ENCODE results near the gene LTF.

The LTF gene

DNA sequence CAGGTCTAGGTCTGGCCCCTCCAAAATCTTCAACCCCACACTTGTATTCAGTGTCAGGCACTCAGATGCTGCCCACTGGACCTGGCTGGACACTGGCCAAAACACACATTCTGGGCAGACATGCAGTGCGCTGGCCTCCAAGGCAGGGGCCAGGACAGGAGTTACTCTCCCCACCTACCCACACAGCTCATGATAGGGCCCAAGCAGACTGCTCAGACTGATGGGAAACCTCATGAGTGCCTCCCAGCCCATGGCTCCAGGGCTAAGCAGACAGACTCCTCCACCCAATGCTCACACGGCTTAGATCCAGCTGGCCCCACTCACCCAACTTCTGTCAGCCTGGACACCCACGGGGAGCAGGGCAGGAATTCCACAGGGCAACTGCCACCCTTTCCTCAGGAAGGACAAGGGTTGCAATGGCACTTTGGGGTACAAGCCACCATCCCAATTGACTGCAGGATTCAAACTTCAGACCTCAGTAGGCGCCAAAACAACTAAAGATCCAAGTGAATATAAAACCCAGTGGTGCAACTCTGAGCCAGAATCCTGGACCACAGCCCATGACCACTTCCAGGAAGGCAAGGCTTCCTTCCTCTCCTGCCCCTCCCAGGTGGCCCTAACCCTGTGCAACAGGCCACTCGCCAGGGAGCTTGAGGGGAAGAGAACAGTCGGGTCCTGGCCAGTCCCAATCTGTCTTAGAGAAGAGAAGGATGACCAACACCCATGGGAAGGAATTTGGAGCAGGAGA, 1.4 kb downstream of the LTF start:
- TF ChIP-seq, protein P1, sequence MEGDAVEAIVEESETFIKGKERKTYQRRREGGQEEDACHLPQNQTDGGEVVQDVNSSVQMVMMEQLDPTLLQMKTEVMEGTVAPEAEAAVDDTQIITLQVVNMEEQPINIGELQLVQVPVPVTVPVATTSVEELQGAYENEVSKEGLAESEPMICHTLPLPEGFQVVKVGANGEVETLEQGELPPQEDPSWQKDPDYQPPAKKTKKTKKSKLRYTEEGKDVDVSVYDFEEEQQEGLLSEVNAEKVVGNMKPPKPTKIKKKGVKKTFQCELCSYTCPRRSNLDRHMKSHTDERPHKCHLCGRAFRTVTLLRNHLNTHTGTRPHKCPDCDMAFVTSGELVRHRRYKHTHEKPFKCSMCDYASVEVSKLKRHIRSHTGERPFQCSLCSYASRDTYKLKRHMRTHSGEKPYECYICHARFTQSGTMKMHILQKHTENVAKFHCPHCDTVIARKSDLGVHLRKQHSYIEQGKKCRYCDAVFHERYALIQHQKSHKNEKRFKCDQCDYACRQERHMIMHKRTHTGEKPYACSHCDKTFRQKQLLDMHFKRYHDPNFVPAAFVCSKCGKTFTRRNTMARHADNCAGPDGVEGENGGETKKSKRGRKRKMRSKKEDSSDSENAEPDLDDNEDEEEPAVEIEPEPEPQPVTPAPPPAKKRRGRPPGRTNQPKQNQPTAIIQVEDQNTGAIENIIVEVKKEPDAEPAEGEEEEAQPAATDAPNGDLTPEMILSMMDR (IDR thresholded peaks at IDR 0.05; ENCODE audit: low read length, missing control alignments): no peak
- no peak overlapping the region for H3K4me3 ChIP-seq (replicated peaks; ENCODE audit: low read depth, low read length)
- no peak for DNase-seq (ENCODE audit: low read depth)

DNA sequence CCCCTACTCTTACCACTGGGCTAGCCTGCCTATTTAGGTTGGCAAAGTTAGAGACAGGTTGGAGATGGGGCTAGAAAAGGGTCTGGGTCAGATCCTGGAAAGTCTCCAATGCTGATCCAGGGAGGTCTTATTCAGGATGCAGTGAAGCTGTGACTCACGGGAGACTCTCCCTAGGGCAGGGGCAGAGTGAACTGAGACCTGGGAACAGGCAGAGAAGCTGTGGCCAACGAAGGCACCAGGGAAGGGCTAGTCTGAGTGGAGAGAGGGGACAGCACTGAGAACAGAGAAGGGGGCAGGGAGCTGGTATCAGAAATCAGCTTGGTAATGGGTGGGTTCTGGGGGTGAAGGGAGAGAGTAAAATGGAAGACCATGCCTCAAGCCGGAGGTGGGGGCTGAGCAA, 2.2 kb downstream of the LTF start:
- no peak overlapping the region for H3K4me3 ChIP-seq (replicated peaks; ENCODE audit: low read depth, low read length)
- TF ChIP-seq, protein P1 (IDR thresholded peaks at IDR 0.05; ENCODE audit: low read length, missing control alignments): no peak
- no peak for DNase-seq (ENCODE audit: low read depth)

DNA sequence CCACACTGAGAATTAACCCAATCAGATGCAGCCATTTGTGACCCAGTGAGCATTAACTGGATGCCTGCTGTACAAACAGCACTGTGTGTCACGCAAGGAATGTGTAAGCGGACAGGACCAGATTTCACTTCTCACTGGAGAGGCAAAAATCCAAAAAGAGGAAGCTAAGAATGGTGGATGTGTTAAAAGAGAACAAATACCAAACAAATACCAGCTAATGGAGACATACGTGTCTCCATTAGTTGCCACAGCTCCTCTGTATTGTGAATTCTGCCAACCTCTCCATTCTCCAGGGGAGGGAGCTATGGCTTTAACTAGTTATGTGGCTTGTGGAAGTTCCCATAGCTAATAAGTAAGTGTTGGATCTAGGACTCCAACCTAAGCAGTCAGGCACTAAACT, 2.6 kb downstream of the LTF start:
- TF ChIP-seq, protein P1 (IDR thresholded peaks at IDR 0.05; ENCODE audit: low read length, missing control alignments): peak; percentile 6
- DNase-seq (ENCODE audit: low read depth): peak; percentile 13
- no peak overlapping the region for H3K4me3 ChIP-seq (replicated peaks; ENCODE audit: low read depth, low read length)

DNA sequence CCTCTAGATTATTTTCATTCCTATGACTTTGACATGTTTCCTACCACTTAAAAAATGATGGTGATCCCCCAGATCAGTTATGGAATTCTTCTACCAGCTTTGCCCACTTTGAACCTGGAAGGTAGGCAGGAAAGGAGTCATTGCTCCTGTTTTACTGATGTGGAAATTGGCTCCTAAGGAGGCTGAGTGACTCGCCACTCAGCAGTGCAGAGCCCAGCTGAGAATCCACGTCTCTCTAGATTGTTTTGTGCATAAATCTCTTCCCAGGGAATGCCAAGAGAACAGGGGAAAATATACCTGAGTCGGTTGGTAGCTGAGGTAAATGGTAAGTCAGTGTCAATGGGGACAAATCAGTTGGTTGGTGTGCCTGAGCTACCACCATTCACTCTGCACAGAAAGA, 4.7 kb downstream of the LTF start:
- TF ChIP-seq, protein P1 (IDR thresholded peaks at IDR 0.05; ENCODE audit: low read length, missing control alignments): no peak
- H3K4me3 ChIP-seq (replicated peaks; ENCODE audit: low read depth, low read length): no peak overlapping the region
- no peak for DNase-seq (ENCODE audit: low read depth)

DNA sequence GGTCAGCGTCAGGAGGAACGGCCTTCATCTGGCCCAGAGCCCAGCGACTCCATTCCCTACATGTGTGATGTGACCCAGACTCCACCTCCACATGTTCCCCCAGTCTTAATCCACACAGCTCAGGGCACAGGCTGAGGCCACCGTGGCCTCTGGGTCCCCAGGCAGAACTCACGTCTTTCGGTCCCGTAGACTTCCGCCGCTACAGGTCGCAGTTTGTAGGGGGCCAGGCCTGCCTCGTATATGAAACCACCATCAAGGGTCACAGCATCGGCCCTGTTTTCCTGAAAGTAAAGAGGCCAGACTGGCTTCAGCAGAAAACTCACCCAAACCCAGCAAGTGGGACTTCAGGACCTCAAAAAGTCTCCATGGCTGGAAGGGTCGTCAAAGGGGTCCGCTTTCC, 8.6 kb downstream of the LTF start:
- TF ChIP-seq, protein P1 (IDR thresholded peaks at IDR 0.05; ENCODE audit: low read length, missing control alignments): no peak
- no peak for DNase-seq (ENCODE audit: low read depth)

DNA sequence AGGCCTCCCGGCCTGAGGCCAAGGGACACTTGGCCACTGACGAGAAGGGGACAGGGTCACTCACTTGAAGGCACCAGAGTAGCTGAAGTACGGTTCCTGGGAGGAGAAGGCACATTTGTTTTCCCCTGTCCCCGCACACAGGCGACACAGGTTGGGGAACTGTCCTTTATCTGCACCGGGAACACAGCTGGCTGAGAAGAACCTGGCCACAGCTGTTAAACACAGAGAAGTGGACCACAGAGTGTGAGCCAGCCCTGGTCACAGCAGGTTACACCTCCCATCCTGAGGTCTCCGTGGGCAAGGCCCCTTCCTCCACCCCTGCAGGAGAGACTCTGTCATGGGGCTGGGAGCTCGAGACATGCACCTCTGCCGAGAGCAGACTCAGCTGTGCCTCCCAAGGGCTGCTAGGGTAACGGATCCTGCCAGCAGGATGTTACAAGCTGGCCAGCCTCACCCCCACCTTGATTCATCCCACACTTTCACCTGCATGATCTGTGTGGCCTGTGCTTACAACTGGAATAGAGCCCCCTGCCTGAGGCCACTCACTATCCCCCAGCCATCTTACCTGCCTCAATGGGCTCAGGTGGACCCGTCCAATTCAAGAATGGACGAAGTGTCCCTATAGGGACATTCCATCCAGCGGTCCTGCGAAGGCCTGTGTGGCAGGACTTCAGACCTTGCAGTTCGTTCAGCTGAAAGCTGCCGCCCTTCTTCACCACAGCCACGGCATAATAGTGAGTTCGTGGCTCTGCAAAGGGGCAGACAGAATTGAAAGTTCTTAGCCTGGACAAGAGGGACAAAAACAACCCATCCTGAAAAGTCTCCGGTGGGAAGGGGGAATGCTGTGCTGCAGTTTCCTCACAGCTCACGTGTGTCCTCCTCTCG, 9.2 kb downstream of the LTF start:
- no peak for DNase-seq (ENCODE audit: low read depth)
- TF ChIP-seq, protein P1 (IDR thresholded peaks at IDR 0.05; ENCODE audit: low read length, missing control alignments): no peak
- H3K4me3 ChIP-seq (replicated peaks; ENCODE audit: low read depth, low read length): no peak overlapping the region

More for the DNA sequence above, 8.6 kb downstream of the LTF start:
- no peak overlapping the region for H3K4me3 ChIP-seq (replicated peaks; ENCODE audit: low read depth, low read length)

All from fibroblast of pulmonary artery (primary cell).